ENCODE results near the gene PIGL.

PIGL gene

GRCh38 chr17:16187642-16188041 lies 29.4 kb upstream of the PIGL start:
- peaks cover 67% of the 10 kb centered on the region for H3K36me3 ChIP-seq (ENCODE audit: insufficient read depth, low read length)
- H3K4me3 ChIP-seq (ENCODE audit: low read depth, low read length, poor library complexity, severe bottlenecking), result no peak overlapping the region
- no peaks in the 10 kb centered on the region for H3K9me2 ChIP-seq (ENCODE audit: low read depth, low read length)
- H2AFZ ChIP-seq (ENCODE audit: low read length), result no peak overlapping the region
- H3K9ac ChIP-seq (ENCODE audit: low read length), result no peak overlapping the region
- H3K9me3 ChIP-seq (ENCODE audit: low read length), result no peaks in the 10 kb centered on the region
- H3F3A ChIP-seq (ENCODE audit: insufficient read depth, low read length), result no peaks in the 10 kb centered on the region
- no peaks in the 10 kb centered on the region for H3K27me3 ChIP-seq (ENCODE audit: insufficient read depth, low read length)
- no peak overlapping the region for H3K27ac ChIP-seq (ENCODE audit: low read depth, low read length, poor library complexity, severe bottlenecking)
- peaks cover 22% of the 10 kb centered on the region; the same call in 1 of the 2 replicates for H3K79me2 ChIP-seq (ENCODE audit: insufficient read depth, low read length)
- H4K20me1 ChIP-seq (ENCODE audit: insufficient read depth, low read length), result no peaks in the 10 kb centered on the region
- H3K4me1 ChIP-seq (ENCODE audit: insufficient read depth, low read length, severe bottlenecking), result peaks cover 22% of the 10 kb centered on the region
- no peak overlapping the region for H3K4me2 ChIP-seq (ENCODE audit: low read length)
- TF ChIP-seq EZH2 (IDR thresholded peaks at IDR 0.05; ENCODE audit: borderline replicate concordance, low read length), result no peak
- no peak for TF ChIP-seq CTCF (IDR thresholded peaks at IDR 0.05; ENCODE audit: low read length)

GRCh38 chr17:16189791-16190348 lies 27.1 kb upstream of the PIGL start:
- Histone ChIP-seq H4K20me1 (ENCODE audit: insufficient read depth, low read length) (no peaks in the 10 kb centered on the region), H2AFZ (ENCODE audit: low read length) (no peak overlapping the region), H3K9me3 (ENCODE audit: low read length) (no peaks in the 10 kb centered on the region), H3K4me3 (ENCODE audit: low read depth, low read length, poor library complexity, severe bottlenecking) (no peak overlapping the region), H3K4me1 (ENCODE audit: insufficient read depth, low read length, severe bottlenecking) (peaks cover 22% of the 10 kb centered on the region), H3K9me2 (ENCODE audit: low read depth, low read length) (no peaks in the 10 kb centered on the region), H3K27ac (ENCODE audit: low read depth, low read length, poor library complexity, severe bottlenecking) (peak overlapping the region; percentile 46), H3K79me2 (ENCODE audit: insufficient read depth, low read length) (peaks cover 23% of the 10 kb centered on the region; the same call in 1 of the 2 replicates), H3F3A (ENCODE audit: insufficient read depth, low read length) (no peaks in the 10 kb centered on the region), H3K4me2 (ENCODE audit: low read length) (no peak overlapping the region), H3K27me3 (ENCODE audit: insufficient read depth, low read length) (no peaks in the 10 kb centered on the region), H3K36me3 (ENCODE audit: insufficient read depth, low read length) (peaks cover 68% of the 10 kb centered on the region), H3K9ac (ENCODE audit: low read length) (peak overlapping the region; percentile 4; the same call in 1 of the 2 replicates)
- TF ChIP-seq CTCF (IDR thresholded peaks at IDR 0.05; ENCODE audit: low read length) (no peak), EZH2 (IDR thresholded peaks at IDR 0.05; ENCODE audit: borderline replicate concordance, low read length) (no peak)

- Histone ChIP-seq H3K4me2 (ENCODE audit: low read length) (no peak overlapping the region), H3K9me3 (ENCODE audit: low read length) (no peaks in the 10 kb centered on the region), H3K27me3 (ENCODE audit: insufficient read depth, low read length) (no peaks in the 10 kb centered on the region), H3K27ac (ENCODE audit: low read depth, low read length, poor library complexity, severe bottlenecking) (no peak overlapping the region), H3K9me2 (ENCODE audit: low read depth, low read length) (no peaks in the 10 kb centered on the region), H3K36me3 (ENCODE audit: insufficient read depth, low read length) (peaks cover 63% of the 10 kb centered on the region), H3K4me1 (ENCODE audit: insufficient read depth, low read length, severe bottlenecking) (peaks cover 22% of the 10 kb centered on the region), H3F3A (ENCODE audit: insufficient read depth, low read length) (no peaks in the 10 kb centered on the region), H4K20me1 (ENCODE audit: insufficient read depth, low read length) (no peaks in the 10 kb centered on the region), H3K4me3 (ENCODE audit: low read depth, low read length, poor library complexity, severe bottlenecking) (no peak overlapping the region), H3K79me2 (ENCODE audit: insufficient read depth, low read length) (peaks cover 21% of the 10 kb centered on the region; the same call in 1 of the 2 replicates), H3K9ac (ENCODE audit: low read length) (no peak overlapping the region), H2AFZ (ENCODE audit: low read length) (no peak overlapping the region)
- TF ChIP-seq EZH2 (IDR thresholded peaks at IDR 0.05; ENCODE audit: borderline replicate concordance, low read length) (no peak), CTCF (IDR thresholded peaks at IDR 0.05; ENCODE audit: low read length) (no peak)
Measured at GRCh38 chr17:16190703-16191360, 26.2 kb upstream of the PIGL start.
